ENCODE data around the gene EXOC6.
"Not testable (repeated sequence)": the region's sequence is repeated elsewhere in the genome, so short reads cannot be mapped to it uniquely, and the experiment has no call there.

Gene EXOC6

DNA sequence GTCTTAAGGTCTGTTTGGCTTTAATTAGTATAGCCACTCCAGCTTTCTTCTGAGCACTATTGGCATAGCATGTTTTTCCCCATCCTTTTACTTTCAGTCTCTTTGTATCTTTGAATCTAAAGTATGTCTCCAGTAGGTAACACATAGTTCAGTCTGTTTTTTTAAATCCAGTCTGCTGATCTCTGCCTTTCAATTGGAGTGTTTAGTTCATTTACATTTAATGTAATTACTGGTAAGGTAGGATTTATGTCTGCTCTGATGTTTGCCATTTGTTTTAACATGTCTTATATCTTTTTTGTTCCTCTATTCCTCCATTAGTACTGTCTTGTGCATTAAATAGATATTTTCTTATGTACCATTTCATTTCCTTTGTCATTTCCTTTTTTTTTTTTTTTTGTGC, 72.5 kb downstream of the EXOC6 start:
- Histone ChIP-seq H3K27ac (ENCODE audit: insufficient read depth, low read length, poor library complexity, severe bottlenecking) (no peak overlapping the region), H3K4me1 (ENCODE audit: control insufficient read depth, insufficient read depth, low read length, poor library complexity, severe bottlenecking) (no peaks in the 10 kb centered on the region), H3K9me3 (ENCODE audit: control insufficient read depth, low read length) (no peaks in the 10 kb centered on the region), H3K4me3 (ENCODE audit: insufficient read depth, low read depth, low read length, poor library complexity, severe bottlenecking) (no peak overlapping the region), H3K36me3 (ENCODE audit: control insufficient read depth, insufficient read depth, low read length) (peaks cover 3% of the 10 kb centered on the region), H3K27me3 (replicated peaks; ENCODE audit: control insufficient read depth, insufficient read depth, low read length, poor library complexity, severe bottlenecking) (no peaks in the 10 kb centered on the region)
- DNase-seq: no peak

DNA sequence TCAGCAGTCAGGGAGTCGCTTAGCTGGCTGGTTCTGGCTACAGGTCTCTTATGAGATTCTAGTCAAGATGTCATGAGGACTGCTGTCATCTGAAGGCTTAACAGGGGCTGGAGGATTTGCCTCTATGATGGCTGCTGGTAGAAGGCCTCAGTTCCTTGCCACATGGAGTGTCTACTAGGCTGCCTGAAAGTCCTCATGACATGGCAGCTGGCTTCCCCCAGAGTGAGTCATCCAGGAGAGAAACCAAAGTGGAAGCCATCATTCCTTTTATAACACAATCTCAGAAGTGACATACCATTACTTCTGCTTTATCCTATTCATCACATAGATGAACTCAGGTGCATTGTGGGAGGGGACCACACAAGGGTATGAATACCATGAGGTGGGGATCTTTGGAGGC, 75.1 kb downstream of the EXOC6 start:
- Histone ChIP-seq H3K27me3 (replicated peaks; ENCODE audit: control insufficient read depth, insufficient read depth, low read length, poor library complexity, severe bottlenecking) (no peaks in the 10 kb centered on the region), H3K27ac (ENCODE audit: insufficient read depth, low read length, poor library complexity, severe bottlenecking) (no peak overlapping the region), H3K4me1 (ENCODE audit: control insufficient read depth, insufficient read depth, low read length, poor library complexity, severe bottlenecking) (no peaks in the 10 kb centered on the region), H3K9me3 (ENCODE audit: control insufficient read depth, low read length) (no peaks in the 10 kb centered on the region), H3K4me3 (ENCODE audit: insufficient read depth, low read depth, low read length, poor library complexity, severe bottlenecking) (no peak overlapping the region), H3K36me3 (ENCODE audit: control insufficient read depth, insufficient read depth, low read length) (peaks cover 3% of the 10 kb centered on the region)
- no peak for DNase-seq

DNA sequence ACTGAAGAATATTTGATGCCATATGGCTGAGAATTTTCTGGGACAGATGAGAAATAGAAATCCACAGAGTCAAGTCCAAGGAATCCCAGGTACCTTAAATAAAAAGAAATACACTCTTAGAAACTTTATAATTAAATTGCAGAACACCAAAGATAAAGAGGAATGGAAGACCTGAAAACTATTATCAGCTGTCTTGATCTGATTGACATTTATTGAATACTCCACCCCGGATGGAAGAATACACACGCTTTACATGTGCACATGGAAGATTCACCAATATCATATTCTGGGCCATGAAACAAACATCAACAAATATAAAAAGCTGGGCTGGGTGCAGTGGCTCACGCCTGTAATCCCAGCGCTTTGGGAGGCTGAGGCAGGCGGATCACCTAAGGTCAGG, 81.6 kb downstream of the EXOC6 start:
- Histone ChIP-seq H3K9me3 (ENCODE audit: control insufficient read depth, low read length) (no peaks in the 10 kb centered on the region), H3K4me1 (ENCODE audit: control insufficient read depth, insufficient read depth, low read length, poor library complexity, severe bottlenecking) (no peaks in the 10 kb centered on the region), H3K36me3 (ENCODE audit: control insufficient read depth, insufficient read depth, low read length) (peaks cover 3% of the 10 kb centered on the region), H3K27me3 (replicated peaks; ENCODE audit: control insufficient read depth, insufficient read depth, low read length, poor library complexity, severe bottlenecking) (no peaks in the 10 kb centered on the region), H3K4me3 (ENCODE audit: insufficient read depth, low read depth, low read length, poor library complexity, severe bottlenecking) (no peak overlapping the region), H3K27ac (ENCODE audit: insufficient read depth, low read length, poor library complexity, severe bottlenecking) (no peak overlapping the region)
- no peak for DNase-seq

DNA sequence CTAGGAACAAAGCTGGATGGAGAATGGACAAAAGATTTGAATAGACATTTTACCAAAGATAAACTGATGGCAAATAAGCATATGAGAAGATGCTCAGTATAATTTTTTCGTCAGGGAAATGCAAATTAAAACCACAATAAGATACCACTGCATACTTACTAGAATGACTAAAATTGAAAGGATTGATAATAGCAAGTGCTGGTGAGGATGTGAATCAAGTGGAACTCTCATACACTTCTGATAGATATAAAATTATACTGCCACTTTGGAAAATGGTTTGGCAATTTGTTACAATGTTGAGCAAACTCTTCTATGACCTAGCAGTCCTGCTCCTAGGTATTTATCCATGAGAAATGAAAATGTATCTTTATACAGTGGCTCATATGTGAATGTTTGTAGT, 83.3 kb downstream of the EXOC6 start:
- H3K27me3 ChIP-seq (replicated peaks; ENCODE audit: control insufficient read depth, insufficient read depth, low read length, poor library complexity, severe bottlenecking): no peaks in the 10 kb centered on the region
- H3K36me3 ChIP-seq (ENCODE audit: control insufficient read depth, insufficient read depth, low read length): no peaks in the 10 kb centered on the region
- H3K27ac ChIP-seq (ENCODE audit: insufficient read depth, low read length, poor library complexity, severe bottlenecking): no peak overlapping the region
- DNase-seq: no peak
- no peaks in the 10 kb centered on the region for H3K4me1 ChIP-seq (ENCODE audit: control insufficient read depth, insufficient read depth, low read length, poor library complexity, severe bottlenecking)
- no peaks in the 10 kb centered on the region for H3K9me3 ChIP-seq (ENCODE audit: control insufficient read depth, low read length)
- no peak overlapping the region for H3K4me3 ChIP-seq (ENCODE audit: insufficient read depth, low read depth, low read length, poor library complexity, severe bottlenecking)

DNA sequence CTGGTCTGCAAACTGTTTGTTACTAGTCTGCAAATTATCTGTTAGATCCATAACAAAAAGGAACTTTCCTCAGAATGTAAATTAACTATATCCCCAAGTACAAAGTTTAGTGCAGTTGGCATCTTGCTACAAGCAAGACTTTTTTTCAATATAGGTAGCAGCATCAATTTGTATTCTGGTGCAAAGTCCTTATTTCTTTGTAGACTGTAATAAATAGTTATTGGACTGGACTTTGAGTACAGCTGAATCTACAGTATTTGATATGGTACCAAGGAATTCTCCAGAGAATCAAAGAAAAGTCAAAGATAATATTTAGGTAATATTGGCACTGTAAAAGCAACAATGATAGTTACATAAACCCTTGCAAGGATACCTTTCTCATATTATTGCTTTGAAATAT, 89.6 kb downstream of the EXOC6 start:
- H3K4me1 ChIP-seq (ENCODE audit: control insufficient read depth, insufficient read depth, low read length, poor library complexity, severe bottlenecking): no peaks in the 10 kb centered on the region
- peaks cover 3% of the 10 kb centered on the region for H3K36me3 ChIP-seq (ENCODE audit: control insufficient read depth, insufficient read depth, low read length)
- H3K27me3 ChIP-seq (replicated peaks; ENCODE audit: control insufficient read depth, insufficient read depth, low read length, poor library complexity, severe bottlenecking): no peaks in the 10 kb centered on the region
- H3K27ac ChIP-seq (ENCODE audit: insufficient read depth, low read length, poor library complexity, severe bottlenecking): no peak overlapping the region
- no peaks in the 10 kb centered on the region for H3K9me3 ChIP-seq (ENCODE audit: control insufficient read depth, low read length)
- no peak overlapping the region for H3K4me3 ChIP-seq (ENCODE audit: insufficient read depth, low read depth, low read length, poor library complexity, severe bottlenecking)
- DNase-seq: no peak

DNA sequence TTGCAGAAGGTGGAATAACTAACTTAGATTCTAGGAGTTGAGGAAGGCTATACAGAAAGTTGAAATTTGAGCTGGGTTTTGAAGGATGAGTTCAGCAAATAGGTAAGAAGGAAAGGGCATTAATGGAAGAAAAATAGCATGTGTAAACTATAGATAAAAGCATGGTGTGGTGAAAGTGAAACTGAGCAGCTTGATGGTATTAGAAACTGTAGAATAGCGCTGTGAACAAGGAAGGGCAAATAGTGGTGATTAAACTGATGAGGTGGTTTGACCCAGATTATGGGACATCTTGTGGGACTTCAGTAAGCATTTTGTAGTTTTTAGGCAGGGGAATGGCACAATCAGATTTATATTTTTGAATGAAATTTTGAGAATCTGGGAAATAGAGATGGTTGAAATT, 90.5 kb downstream of the EXOC6 start:
- Histone ChIP-seq H3K4me3 (ENCODE audit: insufficient read depth, low read depth, low read length, poor library complexity, severe bottlenecking) (no peak overlapping the region), H3K27ac (ENCODE audit: insufficient read depth, low read length, poor library complexity, severe bottlenecking) (no peak overlapping the region), H3K4me1 (ENCODE audit: control insufficient read depth, insufficient read depth, low read length, poor library complexity, severe bottlenecking) (no peaks in the 10 kb centered on the region), H3K27me3 (replicated peaks; ENCODE audit: control insufficient read depth, insufficient read depth, low read length, poor library complexity, severe bottlenecking) (no peaks in the 10 kb centered on the region), H3K9me3 (ENCODE audit: control insufficient read depth, low read length) (no peaks in the 10 kb centered on the region), H3K36me3 (ENCODE audit: control insufficient read depth, insufficient read depth, low read length) (peaks cover 3% of the 10 kb centered on the region)
- no peak for DNase-seq

DNA sequence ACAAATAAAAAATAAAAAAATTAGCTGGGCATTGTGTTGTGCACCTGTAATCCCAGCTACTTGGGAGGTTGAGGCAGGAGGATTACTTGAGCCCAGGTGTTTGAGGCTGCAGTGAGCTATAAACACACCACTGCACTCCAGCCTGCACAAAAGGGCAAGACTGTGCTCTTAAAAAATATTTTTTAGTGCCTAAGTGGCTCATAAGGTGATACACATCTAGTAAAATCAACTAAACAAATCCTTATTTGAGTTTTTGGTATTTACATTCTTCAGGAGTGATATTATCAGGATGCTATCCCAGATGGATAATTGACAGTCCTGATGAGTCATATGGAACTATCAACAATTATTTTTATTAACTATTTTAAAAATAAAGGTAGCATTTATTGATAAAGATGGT, 93.9 kb downstream of the EXOC6 start:
- no peak for DNase-seq
- Histone ChIP-seq H3K4me3 (ENCODE audit: insufficient read depth, low read depth, low read length, poor library complexity, severe bottlenecking) (no peak overlapping the region), H3K27ac (ENCODE audit: insufficient read depth, low read length, poor library complexity, severe bottlenecking) (no peak overlapping the region), H3K9me3 (ENCODE audit: control insufficient read depth, low read length) (no peaks in the 10 kb centered on the region), H3K27me3 (replicated peaks; ENCODE audit: control insufficient read depth, insufficient read depth, low read length, poor library complexity, severe bottlenecking) (no peaks in the 10 kb centered on the region), H3K4me1 (ENCODE audit: control insufficient read depth, insufficient read depth, low read length, poor library complexity, severe bottlenecking) (no peaks in the 10 kb centered on the region), H3K36me3 (ENCODE audit: control insufficient read depth, insufficient read depth, low read length) (peaks cover 3% of the 10 kb centered on the region)

DNA sequence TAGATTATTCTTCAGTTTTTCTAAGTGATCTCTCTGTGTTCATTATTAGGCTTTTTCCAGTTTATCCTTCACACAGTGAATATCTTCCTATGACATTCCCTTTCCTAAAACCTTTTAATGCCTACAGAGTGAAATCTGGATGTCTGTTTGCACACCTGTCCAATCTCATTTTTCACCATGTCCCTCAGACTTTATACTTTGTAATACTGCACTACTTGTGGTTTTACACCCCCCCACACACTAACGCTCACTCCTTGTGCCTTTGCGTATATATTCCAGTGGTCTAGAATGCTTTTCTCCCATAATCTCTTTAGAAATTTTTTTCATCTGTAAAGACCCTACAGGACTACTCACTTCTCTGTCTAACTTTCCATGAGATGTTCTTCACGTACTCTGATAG, 98.2 kb downstream of the EXOC6 start:
- no peak for DNase-seq
- Histone ChIP-seq H3K36me3 (ENCODE audit: control insufficient read depth, insufficient read depth, low read length) (no peaks in the 10 kb centered on the region), H3K27ac (ENCODE audit: insufficient read depth, low read length, poor library complexity, severe bottlenecking) (no peak overlapping the region), H3K27me3 (replicated peaks; ENCODE audit: control insufficient read depth, insufficient read depth, low read length, poor library complexity, severe bottlenecking) (no peaks in the 10 kb centered on the region), H3K4me3 (ENCODE audit: insufficient read depth, low read depth, low read length, poor library complexity, severe bottlenecking) (no peak overlapping the region), H3K9me3 (ENCODE audit: control insufficient read depth, low read length) (no peaks in the 10 kb centered on the region), H3K4me1 (ENCODE audit: control insufficient read depth, insufficient read depth, low read length, poor library complexity, severe bottlenecking) (no peaks in the 10 kb centered on the region)

DNA sequence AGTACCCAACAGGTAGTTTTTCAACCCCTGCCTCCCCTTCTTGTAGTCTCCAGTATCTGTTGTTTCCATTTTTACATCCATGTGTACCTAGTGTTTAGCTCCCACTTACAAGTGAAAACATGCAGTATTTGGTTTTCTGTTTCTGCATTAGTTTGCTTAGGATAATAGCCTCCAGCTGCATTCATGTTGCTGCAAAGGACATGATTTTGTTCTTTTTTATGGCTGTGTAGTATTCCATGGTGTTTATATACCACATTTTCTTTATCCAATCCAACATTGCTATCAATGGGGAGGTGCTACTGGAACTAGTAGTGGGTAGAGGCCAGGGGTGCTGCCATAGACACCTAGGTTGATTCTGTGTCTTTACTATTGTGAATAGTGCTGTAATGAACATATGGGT, 104.3 kb downstream of the EXOC6 start:
- not testable (repeated sequence) for H3K27me3 ChIP-seq (replicated peaks; ENCODE audit: control insufficient read depth, insufficient read depth, low read length, poor library complexity, severe bottlenecking); H3K9me3 ChIP-seq (ENCODE audit: control insufficient read depth, low read length); H3K4me3 ChIP-seq (ENCODE audit: insufficient read depth, low read depth, low read length, poor library complexity, severe bottlenecking); DNase-seq; H3K27ac ChIP-seq (ENCODE audit: insufficient read depth, low read length, poor library complexity, severe bottlenecking); H3K4me1 ChIP-seq (ENCODE audit: control insufficient read depth, insufficient read depth, low read length, poor library complexity, severe bottlenecking); H3K36me3 ChIP-seq (ENCODE audit: control insufficient read depth, insufficient read depth, low read length)

DNA sequence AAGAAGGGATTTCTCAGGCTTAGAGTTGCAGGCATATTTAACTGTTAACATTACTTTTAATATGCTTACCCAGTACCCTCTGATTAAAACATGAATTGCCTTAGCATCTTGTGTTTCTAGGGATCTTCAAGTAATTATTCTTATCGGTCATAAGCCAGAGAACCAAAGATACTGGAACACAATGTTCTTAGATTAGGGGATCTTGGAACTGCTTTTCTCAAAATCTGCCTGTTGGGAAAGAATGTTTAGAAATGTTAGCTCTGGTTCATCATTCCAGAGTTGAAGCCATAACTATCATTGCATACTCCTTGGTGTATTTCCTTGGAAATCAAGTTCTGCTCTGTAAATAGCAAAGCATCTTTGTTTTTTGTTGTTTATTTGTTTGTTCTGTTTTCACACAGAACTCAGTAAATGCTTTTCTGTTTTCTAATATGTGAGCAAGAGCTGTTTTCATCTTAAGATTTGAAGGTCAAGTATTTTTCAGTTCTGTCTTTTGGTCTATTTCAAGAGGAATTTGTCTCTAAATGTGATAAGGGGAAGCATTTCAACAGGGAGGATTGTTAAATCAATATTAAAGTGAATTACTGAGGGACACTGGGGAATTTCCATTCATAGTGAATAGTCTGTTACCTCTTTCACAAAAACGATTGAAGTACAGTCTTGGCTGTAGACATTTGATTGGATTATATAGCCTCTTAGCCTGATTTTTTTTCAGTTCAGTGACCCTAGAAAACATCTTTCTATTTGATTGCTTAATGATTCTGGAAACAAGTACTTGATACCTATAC, 109.1 kb downstream of the EXOC6 start:
- H3K4me3 ChIP-seq (ENCODE audit: insufficient read depth, low read depth, low read length, poor library complexity, severe bottlenecking): no peak overlapping the region
- no peak for DNase-seq
- no peaks in the 10 kb centered on the region for H3K27me3 ChIP-seq (replicated peaks; ENCODE audit: control insufficient read depth, insufficient read depth, low read length, poor library complexity, severe bottlenecking)
- no peaks in the 10 kb centered on the region for H3K9me3 ChIP-seq (ENCODE audit: control insufficient read depth, low read length)
- peaks cover 5% of the 10 kb centered on the region for H3K36me3 ChIP-seq (ENCODE audit: control insufficient read depth, insufficient read depth, low read length)
- H3K4me1 ChIP-seq (ENCODE audit: control insufficient read depth, insufficient read depth, low read length, poor library complexity, severe bottlenecking): no peaks in the 10 kb centered on the region
- H3K27ac ChIP-seq (ENCODE audit: insufficient read depth, low read length, poor library complexity, severe bottlenecking): no peak overlapping the region

All from effector memory CD4-positive, alpha-beta T cell (primary cell).